ENCODE measurements around the gene WWOX.
"Not testable (repeated sequence)": the region's sequence is repeated elsewhere in the genome, so short reads cannot be mapped to it uniquely, and the experiment has no call there.

WWOX gene

DNA sequence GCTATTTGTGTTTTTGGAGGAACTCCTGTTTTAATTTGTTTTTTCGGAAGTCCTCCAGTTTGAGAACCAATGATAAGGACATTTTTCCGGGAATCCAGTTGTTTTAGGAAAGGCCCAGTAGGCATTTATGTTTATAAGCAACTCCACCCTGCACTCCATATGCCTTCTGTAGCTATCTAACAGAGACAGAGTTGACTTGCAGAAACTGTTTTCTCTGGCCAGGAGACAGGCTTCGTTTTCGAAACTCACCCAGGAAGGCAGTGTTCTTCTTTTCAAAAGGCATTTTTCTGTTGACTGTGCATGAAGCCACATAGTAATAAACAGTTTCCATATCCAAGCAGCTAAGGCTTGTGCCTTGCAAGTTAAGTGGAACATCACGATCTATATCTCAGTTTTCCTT is 587.1 kb downstream of the WWOX start:
- FAIRE-seq, result no peak
- DNase-seq (ENCODE audit: insufficient read length, low spot score), result no peak

- no peak for DNase-seq (ENCODE audit: insufficient read length, low spot score)
- FAIRE-seq, result no peak
Observed at GRCh38 chr16:78689028-78689427, 589.6 kb downstream of the WWOX start.

GRCh38 chr16:78689536-78689935 is 590.1 kb downstream of the WWOX start:
- FAIRE-seq (no peak), DNase-seq (ENCODE audit: insufficient read length, low spot score) (no peak)

GRCh38 chr16:78690510-78690909 is 591.1 kb downstream of the WWOX start:
- DNase-seq (ENCODE audit: insufficient read length, low spot score), result no peak
- FAIRE-seq, result no peak

DNA sequence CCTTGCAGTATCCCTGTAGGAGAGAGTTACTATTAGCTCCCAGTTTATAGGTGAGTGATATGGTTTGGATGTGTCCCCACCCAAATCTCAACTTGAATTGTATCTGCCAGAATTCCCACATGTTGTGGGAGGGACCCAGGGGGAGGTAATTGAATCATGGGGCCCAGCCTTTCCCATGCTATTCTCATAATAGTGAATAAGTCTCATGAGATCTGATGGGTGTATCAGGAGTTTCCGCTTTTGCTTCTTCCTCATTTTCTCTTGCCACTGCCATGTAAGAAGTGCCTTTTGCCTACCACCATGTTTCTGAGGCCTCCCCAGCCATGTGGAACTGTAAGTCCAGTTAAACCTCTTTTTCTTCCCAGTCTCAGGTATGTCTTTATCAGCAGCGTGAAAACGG is 592.3 kb downstream of the WWOX start:
- FAIRE-seq; DNase-seq (ENCODE audit: insufficient read length, low spot score): not testable (repeated sequence)

DNA sequence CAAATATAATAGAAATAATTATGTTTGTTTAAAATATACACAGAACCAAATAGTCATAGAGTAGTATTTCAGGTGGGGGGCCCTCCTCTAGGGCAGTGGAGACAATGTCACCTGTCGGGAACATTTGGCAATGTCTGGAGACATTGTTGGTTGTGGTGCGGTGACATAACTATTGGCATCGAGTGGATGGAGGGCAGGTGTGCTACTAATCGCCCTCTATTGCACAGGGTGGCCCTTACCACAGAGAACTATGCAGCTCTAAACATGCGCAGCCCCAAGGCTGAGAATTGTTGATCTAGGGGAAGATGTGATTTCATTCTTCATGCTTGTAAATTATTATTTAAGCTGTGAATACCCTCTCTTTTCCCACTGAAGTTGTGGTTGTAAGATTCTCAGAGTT is 594.0 kb downstream of the WWOX start:
- FAIRE-seq (no peak), DNase-seq (ENCODE audit: insufficient read length, low spot score) (no peak)

GRCh38 chr16:78694414-78694813 is 595.0 kb downstream of the WWOX start:
- no peak for FAIRE-seq

DNA sequence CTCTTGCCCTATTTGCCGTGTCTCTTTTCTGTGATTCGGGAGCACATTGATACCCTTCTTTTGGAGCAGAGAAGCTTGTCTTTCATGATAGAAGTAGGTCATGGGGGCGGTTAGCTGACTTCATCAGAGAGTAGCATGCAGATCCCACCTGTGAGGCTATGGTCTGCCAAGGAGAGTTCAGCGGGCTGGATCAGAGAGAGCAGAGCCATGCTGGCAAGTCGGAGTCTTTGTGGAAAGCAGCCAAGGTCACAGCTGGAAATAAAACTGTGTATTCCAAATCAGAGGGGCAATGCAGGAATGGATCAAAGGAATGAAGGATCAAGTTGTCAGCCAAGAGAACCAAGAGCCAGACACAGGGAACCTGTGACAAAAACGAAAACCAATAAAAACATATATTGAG is 595.9 kb downstream of the WWOX start:
- no peak for FAIRE-seq

More at GRCh38 chr16:78694414-78694813, 595.0 kb downstream of the WWOX start:
- DNase-seq (ENCODE audit: insufficient read length, low spot score), result no peak

DNA sequence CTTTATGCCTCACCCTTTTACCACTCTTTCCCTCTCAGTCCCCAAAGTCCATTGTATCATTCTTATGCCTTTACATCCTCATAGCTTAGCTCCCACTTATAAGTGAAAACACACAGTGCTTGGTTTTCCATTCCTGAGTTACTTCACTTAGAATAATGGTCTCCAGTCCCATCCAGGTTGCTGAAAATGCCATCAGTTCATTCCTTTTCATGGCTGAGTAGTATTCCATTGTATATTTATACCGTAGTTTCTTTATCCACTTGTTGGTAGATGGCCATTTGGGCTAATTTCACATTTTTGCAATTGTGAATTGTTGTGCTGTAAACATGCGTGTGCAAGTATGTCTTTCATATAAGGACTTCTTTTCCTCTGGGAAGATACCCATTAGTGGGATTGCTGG is 597.3 kb downstream of the WWOX start:
- DNase-seq (ENCODE audit: insufficient read length, low spot score) (no peak), FAIRE-seq (no peak)

More for the DNA sequence above, 595.9 kb downstream of the WWOX start:
- no peak for DNase-seq (ENCODE audit: insufficient read length, low spot score)

- DNase-seq (ENCODE audit: insufficient read length, low spot score), result no peak
- no peak for FAIRE-seq
Observed at GRCh38 chr16:78697426-78697825, 598.0 kb downstream of the WWOX start.

DNA sequence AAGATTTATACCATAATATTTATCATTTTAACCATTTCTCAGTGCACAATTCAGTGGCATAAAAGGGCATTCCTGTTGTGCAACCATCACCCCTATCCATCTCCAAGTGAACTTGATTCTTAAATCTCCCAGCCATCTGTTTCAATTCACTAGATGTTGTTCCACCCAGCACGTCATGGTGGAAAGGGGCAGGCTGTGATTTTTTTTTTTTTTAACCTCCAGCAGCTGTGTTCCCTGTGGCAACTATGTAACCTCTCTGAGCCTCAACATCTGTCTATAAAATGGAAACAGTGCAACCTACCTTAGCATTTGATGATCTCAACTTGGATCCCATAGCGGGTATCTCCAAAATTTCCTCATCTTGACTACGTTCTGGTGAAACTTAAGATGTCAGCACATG is 604.5 kb downstream of the WWOX start:
- no peak for FAIRE-seq

DNA sequence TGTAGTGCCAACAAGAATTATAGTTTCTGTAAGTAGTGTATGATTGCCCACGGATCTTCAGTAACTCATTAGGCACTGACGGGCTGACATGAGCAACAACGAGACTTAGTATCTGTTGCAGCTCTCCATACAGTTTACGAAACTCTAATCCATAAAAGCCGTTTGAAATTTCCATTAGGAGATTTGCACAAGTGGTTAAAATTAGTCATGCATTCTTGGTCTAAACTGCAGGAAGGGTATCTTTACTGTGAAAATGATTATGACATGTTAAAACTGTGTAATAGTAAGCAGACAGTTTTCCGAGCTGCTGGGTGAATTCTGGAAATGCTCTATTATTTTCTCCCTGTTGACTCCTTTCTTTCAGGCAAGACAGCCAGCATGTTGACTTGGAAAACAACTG is 605.0 kb downstream of the WWOX start:
- DNase-seq (ENCODE audit: insufficient read length, low spot score), result no peak

More for the DNA sequence above, 604.5 kb downstream of the WWOX start:
- DNase-seq (ENCODE audit: insufficient read length, low spot score), result no peak

GRCh38 chr16:78705694-78706093 is 606.2 kb downstream of the WWOX start:
- no peak for FAIRE-seq
- DNase-seq (ENCODE audit: insufficient read length, low spot score), result no peak

More for the DNA sequence above, 605.0 kb downstream of the WWOX start:
- no peak for FAIRE-seq

- DNase-seq (ENCODE audit: insufficient read length, low spot score) (no peak), FAIRE-seq (no peak)
Observed at GRCh38 chr16:78706637-78707036, 607.2 kb downstream of the WWOX start.

DNA sequence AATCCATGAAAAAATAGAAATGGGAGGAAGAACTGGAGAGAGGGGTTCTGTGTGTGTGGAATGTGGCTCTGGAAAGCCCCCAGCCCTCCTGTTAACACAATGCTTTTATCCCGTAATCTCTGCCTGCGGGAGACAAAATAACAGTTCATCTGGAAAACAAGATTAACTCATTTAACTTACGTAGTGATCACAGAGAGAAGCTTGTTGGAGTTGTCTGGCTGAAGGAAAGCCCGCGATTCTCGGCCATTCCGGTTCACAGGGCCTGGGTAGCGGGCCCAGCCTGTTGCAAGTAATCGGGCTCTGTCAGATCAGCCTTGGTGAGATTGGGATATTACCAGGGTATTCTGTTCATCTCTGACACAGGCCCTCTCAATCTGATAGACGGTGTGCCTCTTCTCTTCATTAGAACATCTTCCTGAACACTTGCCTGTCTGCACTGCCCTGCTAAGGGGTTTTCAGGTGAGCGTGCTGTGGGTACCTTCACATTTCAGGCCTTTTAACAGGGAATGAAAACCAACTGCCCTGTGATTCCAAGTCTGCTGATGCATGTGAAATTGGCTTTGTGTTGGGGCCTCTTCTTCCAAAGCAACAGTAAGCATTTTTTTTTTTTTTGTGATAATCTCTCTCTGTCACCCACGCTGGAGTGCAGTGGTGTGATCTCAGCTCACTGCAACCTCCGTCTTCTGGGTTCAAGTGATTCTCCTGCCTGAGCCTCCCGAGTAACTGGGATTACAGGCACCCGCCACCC is 609.9 kb downstream of the WWOX start:
- DNase-seq (ENCODE audit: insufficient read length, low spot score) (no peak), FAIRE-seq (no peak)

- FAIRE-seq, result no peak
- no peak for DNase-seq (ENCODE audit: insufficient read length, low spot score)
Observed at GRCh38 chr16:78715106-78715505, 615.7 kb downstream of the WWOX start.

DNA sequence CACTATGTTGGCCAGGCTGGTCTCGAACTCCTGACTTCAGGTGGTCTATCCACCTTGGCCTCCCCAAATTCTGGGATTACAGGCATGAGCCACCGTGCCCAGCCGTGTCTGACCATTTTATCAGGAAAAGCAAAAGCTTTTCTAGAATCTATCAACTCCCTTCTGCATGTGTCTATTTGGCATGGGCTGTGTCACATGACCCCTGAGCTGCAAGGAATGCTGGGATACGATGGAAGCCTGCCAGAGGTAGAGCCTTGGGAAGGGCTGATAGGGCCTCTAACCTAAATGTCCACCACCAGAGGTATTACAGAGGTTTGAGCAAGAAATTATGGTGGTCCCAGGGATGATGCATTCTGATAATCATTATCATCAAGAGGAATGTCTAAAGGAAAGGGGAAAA is 616.2 kb downstream of the WWOX start:
- FAIRE-seq, result no peak
- DNase-seq (ENCODE audit: insufficient read length, low spot score), result no peak

DNA sequence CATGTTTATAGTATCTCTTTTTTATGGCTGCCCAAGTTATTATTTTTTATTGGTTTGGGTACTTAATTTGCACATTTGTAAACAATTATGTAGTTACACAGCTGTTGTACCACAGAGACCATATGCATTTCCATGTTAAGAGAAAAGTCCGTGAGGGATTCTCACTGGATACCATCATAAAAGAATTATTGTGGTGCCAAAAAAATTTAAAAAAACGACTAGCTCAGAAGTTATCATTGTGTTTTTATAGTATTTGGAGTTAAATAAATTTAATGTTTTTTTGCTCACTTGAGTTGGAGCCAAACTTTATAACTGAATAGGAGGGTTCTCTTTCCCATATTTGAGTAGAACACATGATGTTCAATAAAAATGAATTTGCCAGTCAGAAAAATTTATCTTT is 618.7 kb downstream of the WWOX start:
- DNase-seq (ENCODE audit: insufficient read length, low spot score), result no peak
- no peak for FAIRE-seq

DNA sequence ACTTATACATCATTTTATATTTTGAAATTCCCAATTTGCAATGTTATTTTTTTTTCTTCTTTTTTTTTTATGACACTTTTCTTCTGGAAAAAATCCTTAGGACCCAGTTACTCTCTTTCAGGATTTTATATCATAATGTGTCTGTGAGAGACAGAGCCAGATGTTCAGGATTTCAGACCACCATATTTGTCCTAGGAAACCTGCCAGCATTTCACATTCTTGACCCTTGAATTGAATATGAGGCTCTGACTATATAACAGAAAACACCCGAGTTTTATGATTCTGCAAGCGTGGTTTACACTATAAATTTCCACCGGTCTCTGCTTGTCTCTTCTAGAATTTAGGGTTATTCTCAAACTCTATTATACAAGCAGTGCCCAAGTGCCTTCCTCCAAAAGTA is 621.0 kb downstream of the WWOX start:
- DNase-seq (ENCODE audit: insufficient read length, low spot score) (no peak), FAIRE-seq (no peak)

DNA sequence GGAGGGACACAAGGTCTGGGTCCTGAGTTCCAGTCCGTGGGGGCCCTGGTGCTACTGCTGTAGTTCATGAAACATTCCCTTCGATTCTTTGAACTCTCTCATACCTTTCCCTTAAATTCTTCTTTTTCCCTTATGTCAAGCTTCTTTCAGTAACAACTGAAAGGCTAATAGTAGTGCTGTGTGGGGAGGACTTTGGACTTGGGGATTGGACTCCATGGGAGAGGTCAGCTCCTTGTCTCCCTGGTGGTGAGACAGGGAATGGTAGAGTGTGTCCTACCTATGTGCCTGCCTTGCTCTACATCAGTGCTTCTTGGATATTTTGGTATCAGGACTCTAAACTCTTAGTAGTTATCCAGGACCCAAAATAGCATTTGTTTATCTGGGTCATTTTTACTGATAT is 628.1 kb downstream of the WWOX start:
- DNase-seq (ENCODE audit: insufficient read length, low spot score) (no peak), FAIRE-seq (no peak)

DNA sequence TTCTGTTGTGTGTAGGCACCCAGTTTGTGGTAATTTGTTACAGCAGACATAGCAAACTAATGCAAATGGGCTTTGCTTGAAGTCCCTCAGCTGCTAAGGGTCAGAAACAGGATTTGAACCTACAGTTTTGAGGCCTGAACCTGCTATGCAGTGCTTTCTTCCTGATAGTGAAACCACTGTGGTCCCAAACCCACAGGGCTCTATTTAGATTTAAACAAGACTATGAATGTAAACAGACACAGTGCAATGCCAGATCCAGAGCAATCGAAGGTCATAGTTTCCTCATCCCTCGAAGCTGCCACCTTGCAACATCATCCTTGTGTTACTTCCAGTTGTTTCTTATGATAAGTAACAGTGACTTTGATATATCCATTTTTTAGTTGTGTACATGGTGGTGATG is 630.2 kb downstream of the WWOX start:
- no peak for FAIRE-seq
- no peak for DNase-seq (ENCODE audit: insufficient read length, low spot score)

DNA sequence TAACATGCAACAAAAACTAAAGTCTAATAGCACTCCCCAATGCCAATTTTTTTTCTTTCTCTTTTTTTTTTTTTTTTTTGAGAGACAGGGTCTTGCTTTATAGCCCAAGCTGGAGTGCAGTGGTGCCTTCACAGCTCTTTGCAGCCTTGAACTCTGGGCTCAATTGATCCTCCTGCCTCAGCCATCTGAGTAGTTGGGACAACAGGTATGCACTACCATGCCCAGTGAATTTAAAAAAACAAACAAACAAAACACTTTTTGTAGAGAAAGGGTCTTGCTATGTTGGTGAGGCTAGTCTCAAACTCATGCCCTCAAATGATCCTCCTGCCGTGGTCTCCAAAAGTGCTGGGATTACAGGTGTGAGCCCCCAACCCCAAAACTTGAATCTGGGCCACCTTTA is 632.3 kb downstream of the WWOX start:
- DNase-seq (ENCODE audit: insufficient read length, low spot score), result no peak
- no peak for FAIRE-seq

- DNase-seq (ENCODE audit: insufficient read length, low spot score), result no peak
- FAIRE-seq, result no peak
Observed at GRCh38 chr16:78732696-78733095, 633.2 kb downstream of the WWOX start.

Measured in HTR-8/SVneo (cell line).